Astrocyte (in vitro differentiated cells and primary cell): Measurements from ENCODE around the gene ASIC4.

ENCODE experiments used
- EZH2 ChIP-seq: IDR thresholded peaks from 2 replicates; pipeline ENCODE4 v1.6.1; 2012; ENCODE audit warnings: mild to moderate bottlenecking, low read length, inconsistent platforms; ENCODE audit not compliant: insufficient read depth
- TF ChIP-seq, protein P1 (sequence below): IDR thresholded peaks from 2 replicates; pipeline ENCODE4 v1.5.1; 2011; ENCODE audit warnings: low read depth, mild to moderate bottlenecking, inconsistent platforms, low read length, moderate library complexity; ENCODE audit not compliant: insufficient read depth

GRCh38 chr2:219512524-219513216, 1.6 kb upstream of the ASIC4 start:
- TF ChIP-seq, protein P1, sequence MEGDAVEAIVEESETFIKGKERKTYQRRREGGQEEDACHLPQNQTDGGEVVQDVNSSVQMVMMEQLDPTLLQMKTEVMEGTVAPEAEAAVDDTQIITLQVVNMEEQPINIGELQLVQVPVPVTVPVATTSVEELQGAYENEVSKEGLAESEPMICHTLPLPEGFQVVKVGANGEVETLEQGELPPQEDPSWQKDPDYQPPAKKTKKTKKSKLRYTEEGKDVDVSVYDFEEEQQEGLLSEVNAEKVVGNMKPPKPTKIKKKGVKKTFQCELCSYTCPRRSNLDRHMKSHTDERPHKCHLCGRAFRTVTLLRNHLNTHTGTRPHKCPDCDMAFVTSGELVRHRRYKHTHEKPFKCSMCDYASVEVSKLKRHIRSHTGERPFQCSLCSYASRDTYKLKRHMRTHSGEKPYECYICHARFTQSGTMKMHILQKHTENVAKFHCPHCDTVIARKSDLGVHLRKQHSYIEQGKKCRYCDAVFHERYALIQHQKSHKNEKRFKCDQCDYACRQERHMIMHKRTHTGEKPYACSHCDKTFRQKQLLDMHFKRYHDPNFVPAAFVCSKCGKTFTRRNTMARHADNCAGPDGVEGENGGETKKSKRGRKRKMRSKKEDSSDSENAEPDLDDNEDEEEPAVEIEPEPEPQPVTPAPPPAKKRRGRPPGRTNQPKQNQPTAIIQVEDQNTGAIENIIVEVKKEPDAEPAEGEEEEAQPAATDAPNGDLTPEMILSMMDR: no peak
- TF ChIP-seq EZH2: no peak
